Activated CD4-positive, alpha-beta T cell treated with anti-CD3 and anti-CD28 coated beads for 36 hours (primary cell): ENCODE data around the gene DDX42. TPM values are rescaled to one million over a fixed set of nuclear protein-coding genes. Genes with fewer than 3 reads are reported as not detected.
A peak's percentile ranks its signal among the peaks of the same experiment; 100 is the strongest.

Experiments
- ATAC-seq: fragments of 200-7000 bp; cut with Tn5 transposase; one replicate; pipeline ENCODE4 v1.10.0; 2021; ENCODE audit warnings: mild to moderate bottlenecking, moderate library complexity
- CTCF ChIA-PET: fragments of 350-600 bp; sonication (Branson Sonifier 250); formaldehyde crosslinking; loops from one replicate; lab custom pipeline; 2021; ENCODE audit warnings: antibody characterized with exemption; lab: Charles Lee
- POLR2A ChIA-PET: fragments of 350-600 bp; sonication (Branson Sonifier 250); formaldehyde crosslinking; loops from one replicate; lab custom pipeline; 2021; ENCODE audit warnings: antibody characterized with exemption, inconsistent platforms; lab: Charles Lee
- DNase-seq: peaks from one replicate; pipeline ENCODE4 v3.0.0-alpha.2; 2020
- H3K27ac Mint-ChIP-seq: one replicate; pipeline ENCODE4 v1.8.0; 2021; ENCODE audit warnings: mixed read lengths
- H3K27me3 Mint-ChIP-seq: one replicate; pipeline ENCODE4 v1.8.0; 2021; ENCODE audit warnings: mixed read lengths
- H3K36me3 Mint-ChIP-seq: one replicate; pipeline ENCODE4 v1.8.0; 2021; ENCODE audit warnings: low read depth, mixed read lengths
- H3K4me1 Mint-ChIP-seq: one replicate; pipeline ENCODE4 v1.8.0; 2021; ENCODE audit warnings: mixed read lengths
- H3K4me3 Mint-ChIP-seq: one replicate; pipeline ENCODE4 v1.8.0; 2021; ENCODE audit warnings: mild to moderate bottlenecking, moderate library complexity, mixed read lengths
- H3K9me3 Mint-ChIP-seq: one replicate; pipeline ENCODE4 v1.8.0; 2021; ENCODE audit warnings: low read depth, mixed read lengths
- intact Hi-C, 2 experiments: fragments of 100-400 bp; cut with DNase I in 1 of 2; cut with micrococcal nuclease in 1 of 2; formaldehyde crosslinking; loops; one replicate each; pipeline versions ENCODE4 v1.14.2 to v1.15.1; 2022 to 2024; cut with DNase I, micrococcal nuclease
- total RNA-seq, 2 experiments: library from RNA; stranded (reverse); gene quantifications; one replicate each; pipeline ENCODE4 v1.2.3, GENCODE V29; 2021

Gene DDX42
- total RNA-seq, 2 experiments from 2014 or later: 109 to 173 TPM

GRCh38 chr17:63822537-63822936, 48.6 kb downstream of the DDX42 start:
- POLR2A ChIA-PET: interaction anchor here (0.6 kb wide), 1 partner anchor 50 kb away, joined by 3 read pairs; no protein-coding TSS in a partner anchor
- no peaks in the 10 kb centered on the region for H3K27me3 Mint-ChIP-seq
- peaks cover 34% of the 10 kb centered on the region for H3K4me1 Mint-ChIP-seq
- no peak overlapping the region for H3K4me3 Mint-ChIP-seq
- no peaks in the 10 kb centered on the region for H3K9me3 Mint-ChIP-seq
- intact Hi-C loops: loop anchor here in 1 of 2 experiments (10.0 kb wide), 1 partner anchor 198 kb away; the partner anchor contains the start of gene MAP3K3
- H3K27ac Mint-ChIP-seq: peak overlapping the region; percentile 68
- DNase-seq (no peak), ATAC-seq (no peak)
- CTCF ChIA-PET: interaction anchor here (0.7 kb wide), 1 partner anchor 10 kb away, joined by 3 read pairs; no protein-coding TSS in a partner anchor
- H3K36me3 Mint-ChIP-seq: peaks cover 80% of the 10 kb centered on the region

GRCh38 chr17:63823659-63824331, 49.8 kb downstream of the DDX42 start:
- H3K4me3 Mint-ChIP-seq: no peak overlapping the region
- POLR2A ChIA-PET: interaction anchor here (0.5 kb wide), 2 partner anchors 25 to 199 kb away, joined by 3 to 6 read pairs; no protein-coding TSS in a partner anchor
- intact Hi-C loops: loop anchor here in 1 of 2 experiments (10.0 kb wide), 1 partner anchor 199 kb away; the partner anchor contains the start of gene MAP3K3

DNA sequence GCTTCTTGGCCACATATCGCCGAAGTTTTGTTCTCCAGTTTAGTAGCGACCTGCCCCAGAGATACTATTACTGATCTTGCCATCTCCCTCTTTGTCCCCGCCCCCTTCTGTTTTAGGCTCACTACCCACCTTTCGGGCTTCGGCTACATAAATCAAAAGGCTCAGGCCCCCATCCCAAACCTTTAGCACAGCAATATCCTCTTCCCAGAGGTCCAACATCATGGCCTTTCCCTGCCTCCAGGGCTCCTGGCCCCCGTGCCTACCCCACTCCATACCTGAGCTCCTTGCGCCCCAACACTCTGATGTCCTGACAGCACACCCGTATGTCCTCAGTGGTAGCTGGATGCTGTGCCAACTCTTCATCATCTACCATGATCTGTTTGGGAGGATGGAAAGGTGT, 50.4 kb downstream of the DDX42 start:
- DNase-seq (no peak), ATAC-seq (no peak)
- intact Hi-C loops: loop anchor here in 1 of 2 experiments (10.0 kb wide), 1 partner anchor 200 kb away; the partner anchor contains the start of gene MAP3K3
- peaks cover 49% of the 10 kb centered on the region for H3K4me1 Mint-ChIP-seq
- no peaks in the 10 kb centered on the region for H3K27me3 Mint-ChIP-seq
- peak overlapping the region; percentile 38 for H3K27ac Mint-ChIP-seq
- POLR2A ChIA-PET: interaction anchor here (0.5 kb wide), 2 partner anchors 24 to 198 kb away, joined by 3 to 6 read pairs; no protein-coding TSS in a partner anchor
- H3K36me3 Mint-ChIP-seq: peaks cover 78% of the 10 kb centered on the region
- no peak overlapping the region for H3K4me3 Mint-ChIP-seq
- CTCF ChIA-PET: no interaction called here
- no peaks in the 10 kb centered on the region for H3K9me3 Mint-ChIP-seq

More at GRCh38 chr17:63823659-63824331, 49.8 kb downstream of the DDX42 start:
- ATAC-seq (no peak), DNase-seq (no peak)
- CTCF ChIA-PET: no interaction called here
- peak overlapping the region; percentile 38 for H3K27ac Mint-ChIP-seq
- peaks cover 78% of the 10 kb centered on the region for H3K36me3 Mint-ChIP-seq
- no peaks in the 10 kb centered on the region for H3K9me3 Mint-ChIP-seq
- H3K27me3 Mint-ChIP-seq: no peaks in the 10 kb centered on the region
- H3K4me1 Mint-ChIP-seq: peaks cover 43% of the 10 kb centered on the region

GRCh38 chr17:63826468-63827001, 52.6 kb downstream of the DDX42 start:
- Mint-ChIP-seq H3K27ac (peak overlapping the region; percentile 99), H3K9me3 (no peaks in the 10 kb centered on the region), H3K36me3 (peaks cover 83% of the 10 kb centered on the region), H3K27me3 (no peaks in the 10 kb centered on the region), H3K4me1 (peaks cover 69% of the 10 kb centered on the region), H3K4me3 (peak overlapping the region; percentile 88)
- intact Hi-C loops: loop anchor here (1.0 to 10.0 kb wide), 10 partner anchors 17 to 859 kb away; partner anchors contain the start of genes CCDC47 (in 2 of the 2), MAP3K3 (in 2 of the 2), STRADA (in 2 of the 2) and CEP95 (in 1 of the 2)
- CTCF ChIA-PET: interaction anchor here (1.0 to 1.6 kb wide), 4 partner anchors 13 to 128 kb away, joined by 3 to 6 read pairs (median 4); partner anchors contain the start of gene DDX42
- POLR2A ChIA-PET: interaction anchor here (0.7 to 2.5 kb wide), 5 partner anchors 10 to 90 kb away, joined by 3 to 20 read pairs (median 3); partner anchors contain the start of genes CCDC47, DDX42 and SMARCD2
- ATAC-seq (peak; percentile 10), DNase-seq (no peak)

DNA sequence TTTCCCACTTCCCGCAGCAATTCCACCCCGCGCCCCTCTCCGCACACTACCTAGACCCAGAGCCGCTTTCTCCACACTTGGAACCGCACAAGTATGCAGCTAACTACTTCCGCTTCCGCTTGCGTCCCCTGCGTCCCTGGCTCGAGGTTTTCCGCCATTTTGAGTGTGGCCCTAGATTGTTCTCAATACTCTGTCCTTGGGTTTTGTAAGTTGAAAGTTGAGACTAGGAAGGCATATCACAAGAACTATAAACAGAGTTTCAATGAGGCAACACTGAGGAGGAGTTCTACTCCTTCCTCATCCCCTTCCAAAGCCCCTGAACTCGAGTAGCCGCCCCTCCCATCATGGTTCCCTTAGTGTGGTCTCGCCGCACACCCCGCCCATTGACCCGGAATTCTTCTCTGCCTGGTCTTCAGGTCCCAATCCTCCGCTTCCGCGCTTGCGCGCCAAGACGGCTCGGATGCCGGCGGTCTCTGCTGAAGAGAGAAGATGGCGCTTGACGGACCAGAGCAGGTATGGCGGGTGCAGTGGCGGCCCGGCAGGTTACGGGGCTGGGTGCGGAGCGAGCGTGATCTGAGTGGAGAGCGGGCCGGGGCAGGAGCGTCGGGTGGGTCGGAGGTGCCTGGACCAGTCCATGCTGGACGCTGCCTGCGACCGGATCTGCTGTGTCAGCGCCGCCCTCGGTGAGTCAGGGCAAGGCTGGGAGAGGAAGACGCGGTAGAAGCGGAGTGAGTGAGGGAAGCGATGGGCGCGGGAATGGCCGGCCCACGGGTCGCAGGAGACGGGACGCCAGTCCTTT, 53.2 kb downstream of the DDX42 start, which contains the start of the genes FTSJ3 and PSMC5:
FTSJ3 (minus strand) TSS at position 662 of the 799 bp plus-strand sequence. CDS start 761 bp downstream, outside the sequence.
PSMC5 (plus strand) TSS at position 430 of the 799 bp plus-strand sequence; CDS start at position 490, 60 bp downstream.
- CTCF ChIA-PET: interaction anchor here (1.0 to 1.6 kb wide), 6 partner anchors 12 to 129 kb away, joined by 3 to 6 read pairs (median 4); partner anchors contain the start of genes DDX42 and SMARCD2
- intact Hi-C loops: loop anchor here (1.0 to 10.0 kb wide), 10 partner anchors 16 to 860 kb away; partner anchors contain the start of genes CCDC47 (in 2 of the 2), MAP3K3 (in 2 of the 2), STRADA (in 2 of the 2) and CEP95 (in 1 of the 2)
- Mint-ChIP-seq H3K27ac (peak within 1 kb of the TSS; percentile 99), H3K9me3 (no peaks in the 10 kb centered on the region), H3K4me3 (peak within 1 kb of the TSS; percentile 88), H3K4me1 (peaks cover 72% of the 10 kb centered on the region), H3K36me3 (peaks cover 84% of the 10 kb centered on the region), H3K27me3 (no peaks in the 10 kb centered on the region)
- POLR2A ChIA-PET: interaction anchor here (0.9 to 2.5 kb wide), 4 partner anchors 9 to 54 kb away, joined by 3 to 20 read pairs (median 6); partner anchors contain the start of genes CCDC47, DDX42 and SMARCD2
- DNase-seq (peak; percentile 97), ATAC-seq (peak; percentile 94)

GRCh38 chr17:63827801-63828221, 53.8 kb downstream of the DDX42 start:
- Mint-ChIP-seq H3K4me1 (peaks cover 69% of the 10 kb centered on the region), H3K27me3 (no peaks in the 10 kb centered on the region), H3K9me3 (no peaks in the 10 kb centered on the region), H3K27ac (peak overlapping the region; percentile 99), H3K4me3 (peak overlapping the region; percentile 88), H3K36me3 (peaks cover 83% of the 10 kb centered on the region)
- DNase-seq (no peak), ATAC-seq (no peak)
- intact Hi-C loops: loop anchor here (1.0 to 10.0 kb wide), 10 partner anchors 15 to 861 kb away; partner anchors contain the start of genes CCDC47 (in 2 of the 2), MAP3K3 (in 2 of the 2), STRADA (in 2 of the 2) and CEP95 (in 1 of the 2)
- ChIA-PET CTCF (interaction anchor here (0.6 to 1.3 kb wide), 8 partner anchors 9 to 241 kb away, joined by 3 to 6 read pairs (median 4); partner anchors contain the start of gene SMARCD2), POLR2A (interaction anchor here (0.6 to 0.9 kb wide), 4 partner anchors 11 to 110 kb away, joined by 3 to 5 read pairs (median 3); partner anchors contain the start of gene DDX42)

DNA sequence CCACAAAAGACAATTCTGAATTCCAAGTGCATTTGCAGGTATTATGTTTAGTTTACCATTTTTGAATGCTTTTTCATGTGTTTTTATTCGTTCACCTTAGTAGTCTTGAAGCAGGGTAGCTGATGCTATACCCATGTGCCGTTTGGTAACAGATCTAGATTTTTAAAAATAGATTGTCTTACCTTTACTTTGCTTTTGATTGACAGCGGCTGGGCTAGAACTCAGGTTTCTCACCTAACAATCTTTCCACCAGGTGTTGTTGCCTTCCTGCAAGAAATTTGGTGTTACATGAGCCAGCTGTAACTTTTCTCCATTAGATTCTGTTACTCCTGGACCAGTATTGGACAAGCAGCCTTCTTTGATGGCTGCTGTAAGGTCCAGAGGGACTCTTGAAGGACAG, 55.0 kb downstream of the DDX42 start:
- H3K27ac Mint-ChIP-seq: peak overlapping the region; percentile 67

DNA sequence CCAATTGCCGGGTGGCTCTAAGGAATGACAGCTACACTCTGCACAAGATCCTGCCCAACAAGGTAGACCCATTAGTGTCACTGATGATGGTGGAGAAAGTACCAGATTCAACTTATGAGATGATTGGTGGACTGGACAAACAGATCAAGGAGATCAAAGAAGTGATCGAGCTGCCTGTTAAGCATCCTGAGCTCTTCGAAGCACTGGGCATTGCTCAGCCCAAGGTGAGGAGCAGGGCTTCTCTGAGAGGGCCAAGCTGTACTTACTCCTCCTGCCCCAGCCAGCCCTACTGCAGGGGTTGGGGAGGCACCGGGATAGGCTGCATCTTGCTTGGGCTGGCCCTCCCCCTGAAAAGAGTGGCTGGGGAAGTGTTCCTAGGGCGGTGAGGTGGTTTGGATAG, 56.3 kb downstream of the DDX42 start:
- intact Hi-C loops: loop anchor here in 1 of 2 experiments (10.0 kb wide), 1 partner anchor 275 kb away; the partner anchor contains the start of gene DCAF7
- Mint-ChIP-seq H3K36me3 (peaks cover 78% of the 10 kb centered on the region), H3K9me3 (no peaks in the 10 kb centered on the region), H3K27ac (peak overlapping the region; percentile 67), H3K4me3 (no peak overlapping the region), H3K4me1 (peaks cover 59% of the 10 kb centered on the region), H3K27me3 (no peaks in the 10 kb centered on the region)
- CTCF ChIA-PET: interaction anchor here (0.6 to 1.6 kb wide), 4 partner anchors 32 to 132 kb away, joined by 3 to 5 read pairs (median 4); partner anchors contain the start of genes CCDC47 and DDX42
- ATAC-seq (no peak), DNase-seq (no peak)
- POLR2A ChIA-PET: interaction anchor here (0.7 to 1.9 kb wide), 2 partner anchors 10 to 14 kb away, joined by 4 to 6 read pairs; no protein-coding TSS in a partner anchor

More for the DNA sequence above, 55.0 kb downstream of the DDX42 start:
- POLR2A ChIA-PET: interaction anchor here (0.7 to 0.9 kb wide), 2 partner anchors 13 to 55 kb away, joined by 3 read pairs; partner anchors contain the start of genes CCDC47 and DDX42
- Mint-ChIP-seq H3K4me1 (peaks cover 62% of the 10 kb centered on the region), H3K36me3 (peaks cover 84% of the 10 kb centered on the region), H3K4me3 (peak overlapping the region; percentile 88), H3K9me3 (no peaks in the 10 kb centered on the region), H3K27me3 (no peaks in the 10 kb centered on the region)
- ATAC-seq (no peak), DNase-seq (no peak)
- CTCF ChIA-PET: interaction anchor here (0.9 to 1.3 kb wide), 5 partner anchors 10 to 82 kb away, joined by 3 to 5 read pairs (median 5); no protein-coding TSS in a partner anchor
- intact Hi-C loops: loop anchor here (5.0 to 10.0 kb wide), 3 partner anchors 127 to 862 kb away; partner anchors contain the start of genes LIMD2 (in 1 of the 2), MAP3K3 (in 1 of the 2) and TANC2 (in 1 of the 2)

- Mint-ChIP-seq H3K27ac (peak overlapping the region; percentile 67), H3K36me3 (peaks cover 77% of the 10 kb centered on the region), H3K9me3 (no peaks in the 10 kb centered on the region), H3K4me3 (no peak overlapping the region), H3K4me1 (peaks cover 53% of the 10 kb centered on the region), H3K27me3 (no peaks in the 10 kb centered on the region)
- ChIA-PET CTCF (interaction anchor here (0.6 to 1.6 kb wide), 2 partner anchors 57 to 133 kb away, joined by 3 to 5 read pairs; partner anchors contain the start of genes CCDC47 and DDX42), POLR2A (interaction anchor here (0.6 to 1.9 kb wide), 5 partner anchors 9 to 82 kb away, joined by 3 to 6 read pairs (median 4); no protein-coding TSS in a partner anchor)
- intact Hi-C loops: loop anchor here in 1 of 2 experiments (10.0 kb wide), 1 partner anchor 276 kb away; the partner anchor contains the start of gene DCAF7
- no peak for DNase-seq
- ATAC-seq: no peak
These were observed 57.0 kb downstream of the DDX42 start for GRCh38 chr17:63830904-63831491.
